Tongue (tissue), 2 donors: ENCODE data around the gene GOLT1A. TPM values are rescaled to one million over a fixed set of nuclear protein-coding genes. Genes with fewer than 3 reads are reported as not detected.
A peak's percentile ranks its signal among the peaks of the same experiment; 100 is the strongest.

Experiments used
- DNase-seq: peaks from one replicate; pipeline ENCODE4 v3.0.0-alpha.2; 2015
- total RNA-seq: library from RNA; depleted of rRNA; stranded (reverse); fragments of >200 nt; gene quantifications from one replicate; pipeline ENCODE4 v1.2.3, GENCODE V29; 2014

Gene GOLT1A
- total RNA-seq, 1 donor from 2014 or later: not detected

GRCh38 chr1:204217648-204218000 is 3.8 kb upstream of the GOLT1A start:
- DNase-seq: no peak

GRCh38 chr1:204216880-204217647 is 3.3 kb upstream of the GOLT1A start:
- no peak for DNase-seq

- no peak for DNase-seq
Observed at GRCh38 chr1:204216236-204216635, 2.4 kb upstream of the GOLT1A start.

- DNase-seq: no peak
Observed at GRCh38 chr1:204212715-204213114, 1.1 kb downstream of the GOLT1A start.

GRCh38 chr1:204211046-204211445 is 2.7 kb downstream of the GOLT1A start:
- no peak for DNase-seq

GRCh38 chr1:204207136-204207616 is 6.6 kb downstream of the GOLT1A start:
- peak; percentile 73 for DNase-seq

GRCh38 chr1:204206121-204206520 is 7.7 kb downstream of the GOLT1A start:
- DNase-seq: no peak

- no peak for DNase-seq
Observed at GRCh38 chr1:204205486-204205885, 8.3 kb downstream of the GOLT1A start.

- no peak for DNase-seq
Observed at GRCh38 chr1:204204944-204205343, 8.8 kb downstream of the GOLT1A start.

GRCh38 chr1:204203206-204203767 is 10.5 kb downstream of the GOLT1A start:
- DNase-seq: no peak

GRCh38 chr1:204202481-204202880 is 11.3 kb downstream of the GOLT1A start:
- DNase-seq: no peak

GRCh38 chr1:204201348-204202040 is 12.3 kb downstream of the GOLT1A start:
- peak; percentile 70 for DNase-seq

- DNase-seq: no peak
Observed at GRCh38 chr1:204199579-204199978, 14.2 kb downstream of the GOLT1A start.

- DNase-seq: peak; percentile 82
Observed at GRCh38 chr1:204198348-204199340, 15.1 kb downstream of the GOLT1A start.

GRCh38 chr1:204197068-204197467 is 16.7 kb downstream of the GOLT1A start:
- DNase-seq: no peak

GRCh38 chr1:204196068-204196795 is 17.6 kb downstream of the GOLT1A start, which contains the start of gene KISS1:
TSS of gene KISS1 (minus strand) at chr1:204196491. CDS start at chr1:204192876, 3,615 bp downstream.
- DNase-seq: peak; percentile 18

GRCh38 chr1:204194771-204195170 is 19.0 kb downstream of the GOLT1A start:
- no peak for DNase-seq

GRCh38 chr1:204194080-204194479 is 19.7 kb downstream of the GOLT1A start:
- peak; percentile 25 for DNase-seq

GRCh38 chr1:204192589-204193352 is 21.0 kb downstream of the GOLT1A start:
- DNase-seq: no peak

- no peak for DNase-seq
Observed at GRCh38 chr1:204192046-204192445, 21.7 kb downstream of the GOLT1A start.
